A549 treated with dexamethasone at 1 μM for 4 hours (cell line): ENCODE measurements around the gene RRAGB. TPM values are rescaled to one million over a fixed set of nuclear protein-coding genes. Genes with fewer than 3 reads are reported as not detected.

Experiments used
- total RNA-seq: library from RNA; stranded (reverse); fragments of 200-300 nt; extraction: Qiagen RNA extraction; gene quantifications from 5 replicates; pipeline ENCODE4 v1.2.3, GENCODE V29; 2022

The RRAGB gene, protein sequence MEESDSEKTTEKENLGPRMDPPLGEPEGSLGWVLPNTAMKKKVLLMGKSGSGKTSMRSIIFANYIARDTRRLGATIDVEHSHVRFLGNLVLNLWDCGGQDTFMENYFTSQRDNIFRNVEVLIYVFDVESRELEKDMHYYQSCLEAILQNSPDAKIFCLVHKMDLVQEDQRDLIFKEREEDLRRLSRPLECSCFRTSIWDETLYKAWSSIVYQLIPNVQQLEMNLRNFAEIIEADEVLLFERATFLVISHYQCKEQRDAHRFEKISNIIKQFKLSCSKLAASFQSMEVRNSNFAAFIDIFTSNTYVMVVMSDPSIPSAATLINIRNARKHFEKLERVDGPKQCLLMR
- 11.9 to 14.1 TPM (median 12.6 TPM) in 5 replicates for total RNA-seq

DNA sequence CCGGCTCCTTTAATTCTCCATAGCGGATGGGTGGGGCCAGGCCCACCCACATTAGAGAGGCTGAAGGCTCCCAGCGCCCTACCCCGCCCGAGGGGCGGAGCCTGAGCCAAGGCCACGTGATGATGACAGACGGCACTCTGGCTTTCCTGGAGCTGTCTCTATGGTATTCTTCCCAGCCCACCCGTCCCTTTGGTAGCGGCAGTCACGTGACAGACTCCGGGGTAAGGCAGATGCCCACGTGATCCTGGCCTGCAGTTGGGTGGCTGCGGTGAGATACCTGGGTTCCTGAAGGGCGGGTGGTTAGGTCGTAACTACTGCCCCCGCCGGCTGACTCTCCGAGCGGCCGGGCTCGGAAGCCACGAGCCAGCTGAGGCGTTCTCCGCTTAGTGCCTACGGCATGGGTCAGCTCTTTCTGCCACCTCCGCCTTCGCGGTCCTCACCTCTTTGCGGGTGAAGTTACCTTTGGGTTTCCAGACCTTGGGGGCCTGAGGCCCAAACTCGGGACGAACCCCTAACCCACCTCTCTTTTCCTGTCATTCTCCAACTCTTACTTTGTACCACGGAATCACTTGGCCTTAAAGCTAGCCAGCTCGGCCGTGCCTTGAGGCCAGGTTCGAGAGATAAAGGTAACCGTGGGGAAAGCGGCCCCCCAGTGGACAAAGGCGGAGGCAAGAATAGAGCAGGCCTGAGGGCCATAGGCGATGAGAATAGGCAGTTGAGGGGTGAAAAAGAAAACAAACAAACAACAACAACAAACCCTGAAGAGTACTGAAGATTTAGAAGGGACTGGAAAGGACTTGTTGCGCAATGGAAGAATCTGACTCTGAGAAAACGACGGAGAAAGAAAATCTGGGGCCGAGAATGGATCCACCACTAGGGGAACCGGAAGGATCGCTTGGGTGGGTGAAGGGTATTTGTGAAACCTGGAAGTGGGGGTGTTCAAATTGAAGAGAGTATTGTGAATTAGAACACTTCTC lies at the start of gene RRAGB:
Gene RRAGB (plus strand): TSS at position 229 of the 977 bp plus-strand sequence. CDS start 579 bp downstream, at position 808.

Other genes starting within 250 kb of the RRAGB start
- gene USP51, start 227.9 kb upstream of the RRAGB start, total RNA-seq, result 0.46 to 0.67 TPM (median 0.54 TPM) in 5 replicates
- not detected in 5 replicates for gene FOXR2, start 94.3 kb upstream of the RRAGB start, total RNA-seq